Mesenchymal stem cell (in vitro differentiated cells and primary cell): ENCODE results near the gene SNRPF.

Experiments used
- DNase-seq: peaks from one replicate; pipeline ENCODE4 v3.0.0-alpha.2; 2013
- H2AFZ ChIP-seq: one replicate; pipeline ENCODE4 v1.6.1; 2013; ENCODE audit warnings: low read depth, mild to moderate bottlenecking, control low read depth, inconsistent platforms, low read length, moderate library complexity
- H2AK5ac ChIP-seq: 2 replicates; pipeline ENCODE4 v1.6.1; 2013; ENCODE audit warnings: low read length, moderate library complexity, mild to moderate bottlenecking, inconsistent platforms; ENCODE audit not compliant: severe bottlenecking
- H2BK120ac ChIP-seq: one replicate; pipeline ENCODE4 v1.6.1; 2013; ENCODE audit warnings: low read depth, mild to moderate bottlenecking, inconsistent platforms, low read length, moderate library complexity
- H2BK12ac ChIP-seq, 2 experiments: one replicate each; pipeline ENCODE4 v1.6.1; 2013; ENCODE audit warnings: inconsistent platforms in 2 of 2, low read length in 2 of 2, mild to moderate bottlenecking in 2 of 2, moderate library complexity in 2 of 2, control low read depth in 1 of 2
- H2BK15ac ChIP-seq: one replicate; pipeline ENCODE4 v1.6.1; 2013; ENCODE audit warnings: mild to moderate bottlenecking, low read depth, inconsistent platforms; ENCODE audit not compliant: poor library complexity, severe bottlenecking
- H2BK5ac ChIP-seq: 2 replicates; pipeline ENCODE4 v1.6.1; 2013; ENCODE audit warnings: low read depth, mild to moderate bottlenecking, low read length, control low read depth, inconsistent platforms; ENCODE audit not compliant: poor library complexity, severe bottlenecking
- H3K14ac ChIP-seq, 2 experiments: one replicate each; pipeline ENCODE4 v1.6.1; 2013; ENCODE audit warnings: inconsistent platforms in 2 of 2, low read length in 2 of 2, control low read depth in 1 of 2, mild to moderate bottlenecking in 1 of 2, moderate library complexity in 1 of 2
- H3K18ac ChIP-seq, 2 experiments: one replicate each; pipeline ENCODE4 v1.6.1; 2013; ENCODE audit warnings: inconsistent platforms in 2 of 2, low read length in 2 of 2, control low read depth in 1 of 2, low read depth in 1 of 2, mild to moderate bottlenecking in 1 of 2
- H3K23ac ChIP-seq, 2 experiments: one replicate each; pipeline ENCODE4 v1.6.1; 2013; ENCODE audit warnings: inconsistent platforms in 2 of 2, low read length in 2 of 2, mild to moderate bottlenecking in 2 of 2, moderate library complexity in 2 of 2, control low read depth in 1 of 2
- H3K27ac ChIP-seq: 2 replicates; pipeline ENCODE4 v1.5.1; 2013; ENCODE audit warnings: mild to moderate bottlenecking, moderate library complexity, low read length, control low read depth, inconsistent platforms; ENCODE audit not compliant: poor library complexity, severe bottlenecking
- H3K27me3 ChIP-seq, 2 experiments: 2 replicates each; pipeline versions ENCODE4 v1.6.1 to v1.7.0; 2013; ENCODE audit warnings: low read length in 2 of 2, mild to moderate bottlenecking in 2 of 2, moderate library complexity in 2 of 2, control low read depth in 1 of 2, inconsistent platforms in 1 of 2; ENCODE audit not compliant: control insufficient read depth in 1 of 2, insufficient read depth in 1 of 2
- H3K36me3 ChIP-seq, 2 experiments: 2 replicates each; pipeline versions ENCODE4 v1.6.1 to v1.7.0; 2013; ENCODE audit warnings: low read length in 2 of 2, control low read depth in 1 of 2, inconsistent platforms in 1 of 2, low read depth in 1 of 2, mild to moderate bottlenecking in 1 of 2; ENCODE audit not compliant: insufficient read depth in 2 of 2, control insufficient read depth in 1 of 2
- H3K4ac ChIP-seq, 2 experiments: one replicate each; pipeline ENCODE4 v1.6.1; 2013; ENCODE audit warnings: inconsistent platforms in 2 of 2, low read length in 2 of 2, mild to moderate bottlenecking in 2 of 2, moderate library complexity in 2 of 2, control low read depth in 1 of 2, low read depth in 1 of 2
- H3K4me1 ChIP-seq: 2 replicates; pipeline ENCODE4 v1.6.1; 2013; ENCODE audit warnings: low read depth, low read length, control low read depth; ENCODE audit not compliant: control insufficient read depth, insufficient read depth
- H3K4me2 ChIP-seq: 2 replicates; pipeline ENCODE4 v1.6.1; 2013; ENCODE audit warnings: low read length, mild to moderate bottlenecking, inconsistent platforms; ENCODE audit not compliant: poor library complexity, severe bottlenecking
- H3K4me3 ChIP-seq, 2 experiments: 2 replicates each; pipeline versions ENCODE4 v1.5.1 to v1.7.0; 2013; ENCODE audit warnings: low read length in 2 of 2, mild to moderate bottlenecking in 2 of 2, control low read depth in 1 of 2, low read depth in 1 of 2; ENCODE audit not compliant: insufficient read depth in 1 of 2
- H3K79me1 ChIP-seq: replicated peaks from 2 replicates; pipeline ENCODE4 v1.6.1; 2013; ENCODE audit warnings: mild to moderate bottlenecking, control low read depth, low read length, inconsistent platforms; ENCODE audit not compliant: poor library complexity, severe bottlenecking
- H3K9ac ChIP-seq: 2 replicates; pipeline ENCODE4 v1.7.0; 2013; ENCODE audit warnings: mild to moderate bottlenecking, low read length, moderate library complexity
- H3K9me3 ChIP-seq: 2 replicates; pipeline ENCODE4 v1.7.0; 2013; ENCODE audit warnings: mild to moderate bottlenecking, low read length; ENCODE audit not compliant: control insufficient read depth
- H4K8ac ChIP-seq: one replicate; pipeline ENCODE4 v1.6.1; 2013; ENCODE audit warnings: inconsistent platforms, mild to moderate bottlenecking, low read length, moderate library complexity
- H4K91ac ChIP-seq: one replicate; pipeline ENCODE4 v1.6.1; 2013; ENCODE audit warnings: mild to moderate bottlenecking, low read length, inconsistent platforms
- WGBS: methylation state at CpG from one replicate; pipeline ENCODE4 v1.1.7; 2013; ENCODE audit warnings: mixed read lengths; 5-methylcytosine and 5-hydroxymethylcytosine counted together

Gene SNRPF

GRCh38 chr12:95834572-95834971 is 24.2 kb upstream of the SNRPF start:
- Histone ChIP-seq H3K79me1 (no peaks in the 10 kb centered on the region), H2AFZ (no peak overlapping the region), H3K14ac (no peak overlapping the region), H3K4me2 (no peak overlapping the region), H3K9ac (no peak overlapping the region), H2BK120ac (no peak overlapping the region), H3K18ac (no peak overlapping the region), H3K23ac (no peak overlapping the region), H3K27ac (no peak overlapping the region), H2AK5ac (no peak overlapping the region), H3K36me3 (no peaks in the 10 kb centered on the region), H2BK15ac (no peak overlapping the region), H3K27me3 (peaks cover 5 to 11% of the 10 kb centered on the region in 2 experiments), H4K91ac (no peak overlapping the region), H3K4me3 (no peak overlapping the region), H3K4me1 (no peaks in the 10 kb centered on the region), H2BK12ac (no peak overlapping the region), H3K4ac (no peak overlapping the region), H2BK5ac (no peak overlapping the region), H4K8ac (no peak overlapping the region), H3K9me3 (no peaks in the 10 kb centered on the region)
- 100% methylated on average over 1 of the region's 1 CpG for WGBS
- no peak for DNase-seq

DNA sequence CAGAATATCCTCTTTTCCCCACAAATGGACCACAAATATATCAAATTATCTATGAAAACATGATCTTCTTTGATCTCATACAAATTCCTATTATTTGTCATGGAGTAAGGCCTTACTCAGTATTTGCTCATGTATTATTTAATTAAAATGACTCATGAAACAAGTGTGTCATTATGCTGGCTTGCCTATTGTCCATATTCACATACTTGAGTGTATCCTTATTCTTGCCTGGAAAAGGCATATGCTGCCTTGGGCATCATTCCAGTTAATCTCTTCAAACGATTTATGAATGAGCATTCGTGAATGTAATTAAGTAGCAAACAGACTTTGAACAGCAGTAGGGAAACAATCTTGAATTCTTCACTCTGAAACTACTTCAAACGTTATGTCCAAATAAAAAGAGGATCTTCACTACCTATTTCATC is 22.6 kb upstream of the SNRPF start:
- no peak overlapping the region for H3K23ac ChIP-seq
- H3K27ac ChIP-seq, result no peak overlapping the region
- no peak overlapping the region for H2BK15ac ChIP-seq
- H3K4me2 ChIP-seq, result no peak overlapping the region
- no peak overlapping the region for H4K8ac ChIP-seq
- no peak overlapping the region for H2BK120ac ChIP-seq
- no peak for DNase-seq
- H2BK5ac ChIP-seq, result no peak overlapping the region
- peak overlapping the region in 1 of 2 experiments; percentile 68 for H3K4me3 ChIP-seq
- 64% methylated on average over 3 of the region's 3 CpGs for WGBS
- H2BK12ac ChIP-seq, result no peak overlapping the region
- no peak overlapping the region for H2AFZ ChIP-seq
- no peaks in the 10 kb centered on the region for H3K79me1 ChIP-seq
- no peaks in the 10 kb centered on the region for H3K36me3 ChIP-seq
- H4K91ac ChIP-seq, result no peak overlapping the region
- H3K27me3 ChIP-seq, result peaks cover 5 to 11% of the 10 kb centered on the region in 2 experiments
- no peak overlapping the region for H2AK5ac ChIP-seq
- H3K14ac ChIP-seq, result no peak overlapping the region
- H3K18ac ChIP-seq, result no peak overlapping the region
- no peaks in the 10 kb centered on the region for H3K9me3 ChIP-seq
- H3K4me1 ChIP-seq, result no peaks in the 10 kb centered on the region
- peak overlapping the region; percentile 63 for H3K9ac ChIP-seq
- no peak overlapping the region for H3K4ac ChIP-seq

- no peak overlapping the region for H3K27ac ChIP-seq
- no peak for DNase-seq
- H2AK5ac ChIP-seq, result no peak overlapping the region
- H2BK5ac ChIP-seq, result no peak overlapping the region
- no peak overlapping the region for H3K23ac ChIP-seq
- no peak overlapping the region for H2BK120ac ChIP-seq
- H4K8ac ChIP-seq, result no peak overlapping the region
- no peak overlapping the region for H3K4me2 ChIP-seq
- no peak overlapping the region for H4K91ac ChIP-seq
- H3K79me1 ChIP-seq, result no peaks in the 10 kb centered on the region
- WGBS, result 3% methylated on average over 1 of the region's 1 CpG
- H2AFZ ChIP-seq, result no peak overlapping the region
- H2BK12ac ChIP-seq, result no peak overlapping the region
- H3K4me1 ChIP-seq, result no peaks in the 10 kb centered on the region
- H3K4me3 ChIP-seq, result peak overlapping the region in 1 of 2 experiments; percentile 68
- H3K36me3 ChIP-seq, result no peaks in the 10 kb centered on the region
- H3K9ac ChIP-seq, result peak overlapping the region; percentile 63
- no peaks in the 10 kb centered on the region for H3K9me3 ChIP-seq
- H3K14ac ChIP-seq, result no peak overlapping the region
- H3K27me3 ChIP-seq, result peaks cover 5 to 11% of the 10 kb centered on the region in 2 experiments
- H2BK15ac ChIP-seq, result no peak overlapping the region
- no peak overlapping the region for H3K18ac ChIP-seq
- no peak overlapping the region for H3K4ac ChIP-seq
These were observed 22.0 kb upstream of the SNRPF start for GRCh38 chr12:95836630-95837239.

- no peak overlapping the region for H3K27ac ChIP-seq
- no peaks in the 10 kb centered on the region for H3K9me3 ChIP-seq
- no peak overlapping the region for H3K14ac ChIP-seq
- H3K4ac ChIP-seq, result no peak overlapping the region
- peaks cover 4 to 11% of the 10 kb centered on the region in 2 experiments for H3K27me3 ChIP-seq
- H2AK5ac ChIP-seq, result no peak overlapping the region
- H2BK12ac ChIP-seq, result no peak overlapping the region
- H2BK120ac ChIP-seq, result no peak overlapping the region
- 54% methylated on average over 10 of the region's 10 CpGs for WGBS
- no peak overlapping the region for H2BK5ac ChIP-seq
- no peak overlapping the region for H4K8ac ChIP-seq
- H3K36me3 ChIP-seq, result no peaks in the 10 kb centered on the region
- no peak overlapping the region for H4K91ac ChIP-seq
- H3K79me1 ChIP-seq, result no peaks in the 10 kb centered on the region
- H3K4me1 ChIP-seq, result no peaks in the 10 kb centered on the region
- no peak for DNase-seq
- no peak overlapping the region for H3K4me2 ChIP-seq
- peak overlapping the region in 1 of 2 experiments; percentile 68 for H3K4me3 ChIP-seq
- H3K18ac ChIP-seq, result no peak overlapping the region
- H2AFZ ChIP-seq, result no peak overlapping the region
- no peak overlapping the region for H3K23ac ChIP-seq
- H2BK15ac ChIP-seq, result no peak overlapping the region
- peak overlapping the region; percentile 63 for H3K9ac ChIP-seq
These were observed 21.3 kb upstream of the SNRPF start for GRCh38 chr12:95837240-95838038.
